Activated naive CD4-positive, alpha-beta T cell treated with Interleukin-2 at 50 U/mL for 16 hours (primary cell): ENCODE measurements around the gene MORN1.

ENCODE experiments used
- DNase-seq: peaks from one replicate; pipeline ENCODE4 v3.0.0-alpha.2; 2020

The MORN1 gene

GRCh38 chr1:2404142-2404889 is 13.0 kb upstream of the MORN1 start:
- no peak for DNase-seq

DNA sequence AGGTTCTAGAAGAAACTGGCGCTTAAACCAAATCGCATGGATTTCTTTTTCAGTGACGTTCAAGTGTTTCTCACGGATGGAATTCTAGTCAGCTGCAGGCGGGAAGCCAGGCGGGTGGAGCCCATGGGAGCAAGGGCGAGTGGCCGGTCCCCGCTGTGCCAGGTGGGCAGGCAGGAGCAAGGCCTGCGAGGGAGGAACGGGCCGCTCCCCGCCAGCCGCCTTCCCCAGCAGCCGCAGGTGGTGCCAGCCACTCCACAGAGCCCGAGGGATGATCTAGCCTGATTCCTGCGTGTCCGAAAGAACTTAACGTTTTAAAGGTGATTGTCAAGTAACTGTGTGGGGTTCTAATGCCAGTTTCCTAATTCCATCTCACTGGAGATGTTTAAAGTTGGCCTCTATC is 11.9 kb upstream of the MORN1 start:
- no peak for DNase-seq

GRCh38 chr1:2402420-2402819 is 11.1 kb upstream of the MORN1 start:
- no peak for DNase-seq

DNA sequence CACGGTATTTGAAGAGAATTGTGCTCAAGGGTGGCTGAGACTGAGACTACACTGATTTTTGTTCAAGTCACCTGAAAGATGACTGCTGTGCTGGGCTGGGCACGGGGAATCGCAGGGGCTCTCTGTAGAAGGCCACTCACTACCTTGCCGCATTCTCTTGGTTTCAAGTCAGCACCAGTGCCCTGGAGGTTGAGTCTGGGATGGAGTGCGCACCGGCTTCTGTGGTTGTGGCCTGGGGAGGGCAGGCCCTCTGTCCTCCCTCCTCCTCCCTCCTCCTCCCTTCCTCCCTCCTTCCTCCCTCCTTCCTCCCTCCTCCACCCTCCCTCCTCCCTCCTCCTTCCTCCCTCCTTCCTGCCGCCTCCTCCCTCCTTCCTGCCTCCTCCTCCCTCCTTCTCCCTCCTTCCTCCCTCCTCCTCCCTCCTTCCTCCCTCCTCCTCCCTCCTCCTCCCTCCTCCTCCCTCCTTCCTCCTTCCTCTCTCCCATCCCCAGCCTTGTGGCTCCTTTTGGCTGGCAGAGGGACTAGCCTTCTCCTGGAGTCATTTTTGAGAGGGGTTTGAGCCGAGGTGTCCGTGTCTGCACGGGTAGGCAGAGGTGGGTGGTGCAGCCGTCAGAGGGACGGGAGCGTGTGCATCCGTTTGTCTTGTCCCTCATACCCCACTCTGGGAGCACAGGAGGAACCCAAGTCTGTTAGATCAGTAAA is 9.7 kb upstream of the MORN1 start:
- no peak for DNase-seq

DNA sequence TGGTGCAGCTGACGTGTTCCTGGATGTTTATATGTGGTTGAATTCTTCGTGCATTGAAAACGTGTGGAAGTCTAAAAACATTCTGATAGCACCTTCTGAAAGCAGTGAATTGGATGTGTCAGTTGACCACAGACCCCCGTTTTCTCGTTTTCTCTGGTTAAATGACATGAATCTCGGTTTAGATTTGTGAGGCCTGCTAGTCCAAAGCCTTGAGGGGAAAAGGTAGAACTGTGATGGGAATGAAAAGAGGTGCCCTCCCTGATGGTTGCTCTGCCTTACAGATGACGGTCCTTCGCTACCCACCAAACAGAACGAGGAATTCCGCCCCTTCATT is 9.2 kb upstream of the MORN1 start:
- no peak for DNase-seq

DNA sequence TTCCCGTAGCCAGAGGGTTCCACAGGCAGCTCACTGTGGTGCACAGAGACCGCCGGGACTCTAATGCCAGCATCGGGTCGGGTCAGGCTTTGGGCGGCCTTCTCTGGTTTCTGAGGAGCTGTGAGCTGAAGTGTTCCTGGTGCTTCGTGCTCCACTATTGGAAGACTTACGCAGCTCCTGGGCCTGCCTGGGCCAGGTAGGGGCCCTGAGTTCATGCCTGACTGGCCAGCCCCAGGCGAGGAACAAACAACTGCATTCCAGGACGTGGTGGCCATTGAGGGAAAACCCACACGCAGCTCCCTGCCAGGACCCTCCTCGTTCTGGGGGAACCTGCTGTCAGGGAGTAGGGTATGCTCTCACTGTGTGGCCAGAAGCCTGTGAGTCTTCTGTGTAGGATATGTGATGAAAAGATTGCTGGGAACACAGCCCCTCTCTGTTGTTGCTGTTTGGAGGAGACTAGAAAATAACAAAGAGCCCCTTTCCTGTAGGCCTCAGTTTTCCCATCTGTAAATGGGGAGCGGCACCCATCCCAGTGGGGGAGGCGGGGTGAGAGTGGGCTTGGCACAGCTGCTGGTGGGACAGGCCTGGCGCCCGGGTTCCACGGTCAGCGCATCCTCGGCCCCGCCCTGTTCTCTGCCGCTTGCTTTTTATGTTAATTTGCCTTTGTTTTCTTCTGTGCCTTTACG is 8.7 kb upstream of the MORN1 start:
- DNase-seq, result no peak

DNA sequence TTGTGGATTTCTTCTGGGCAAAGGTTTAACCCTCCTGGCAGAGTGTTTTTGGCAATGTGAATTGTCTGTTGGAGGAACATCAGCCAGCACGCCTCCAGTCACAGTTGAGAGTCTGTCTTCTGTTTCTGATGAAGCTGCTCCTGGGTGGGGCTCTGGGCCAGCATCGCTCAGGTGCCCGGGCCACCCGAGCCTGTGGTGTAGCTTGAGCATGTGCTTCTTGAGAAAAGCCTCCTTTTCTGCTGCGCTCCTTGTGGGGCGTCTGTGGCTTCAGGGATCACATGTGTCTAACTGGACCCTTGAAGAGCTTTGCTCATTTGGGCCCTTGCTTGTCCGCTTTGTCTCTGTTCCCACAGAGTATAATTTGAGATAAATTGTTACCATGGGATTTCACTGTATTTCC is 7.5 kb upstream of the MORN1 start:
- DNase-seq, result no peak

DNA sequence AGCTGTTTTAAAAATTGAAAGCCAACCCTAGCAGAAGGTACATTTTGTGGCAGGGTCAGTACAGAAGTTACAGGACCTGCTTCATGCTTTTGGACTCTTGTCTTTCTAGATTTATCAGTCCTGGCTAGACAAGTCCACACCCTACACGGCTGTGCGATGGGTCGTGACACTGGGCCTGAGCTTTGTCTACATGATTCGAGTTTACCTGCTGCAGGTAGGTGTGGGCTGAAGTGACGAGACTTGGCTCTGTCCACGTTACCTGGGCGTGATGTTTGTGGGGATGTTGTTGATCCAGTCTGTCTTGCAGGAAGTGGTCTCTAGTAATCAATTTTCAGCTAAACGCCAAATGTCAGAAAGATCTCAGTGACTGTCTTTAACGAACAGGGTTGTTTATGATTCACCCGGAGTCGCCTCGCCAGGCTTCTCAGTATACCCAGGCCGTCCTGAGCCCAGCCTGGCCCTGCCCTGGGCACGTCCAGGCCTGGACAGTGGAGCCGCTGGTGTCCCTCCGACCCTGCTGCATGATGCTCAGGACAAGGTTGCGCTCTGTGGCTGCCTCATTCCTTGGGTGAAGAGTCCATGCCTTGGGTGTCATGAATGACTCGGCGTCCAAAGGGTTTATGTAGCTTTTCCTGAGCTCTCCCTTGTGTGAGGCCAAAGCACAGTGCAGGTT is 5.8 kb upstream of the MORN1 start:
- DNase-seq, result no peak

GRCh38 chr1:2396476-2396875 is 5.1 kb upstream of the MORN1 start:
- no peak for DNase-seq

DNA sequence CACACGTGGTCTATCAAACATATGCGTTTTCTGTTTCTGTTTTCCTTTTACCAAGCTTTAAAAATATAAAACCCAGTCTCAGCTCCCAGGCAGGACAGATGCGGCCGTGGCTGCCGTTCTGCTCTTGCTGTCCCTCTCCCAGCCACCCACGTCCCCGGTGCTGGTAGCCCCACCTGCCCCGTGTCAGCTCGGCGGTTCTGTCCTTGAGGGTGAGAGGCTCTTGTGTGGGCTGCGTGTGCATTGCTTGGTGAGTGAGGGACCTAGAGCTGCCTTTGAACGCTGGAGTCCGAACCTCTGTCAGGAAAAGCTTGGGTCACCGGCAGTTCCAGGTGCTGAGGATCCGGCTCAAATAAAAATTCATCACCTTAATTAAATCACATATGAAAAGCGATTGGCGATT is 4.7 kb upstream of the MORN1 start:
- no peak for DNase-seq

GRCh38 chr1:2395245-2395644 is 3.9 kb upstream of the MORN1 start:
- no peak for DNase-seq

GRCh38 chr1:2394761-2395160 is 3.4 kb upstream of the MORN1 start:
- DNase-seq, result no peak

DNA sequence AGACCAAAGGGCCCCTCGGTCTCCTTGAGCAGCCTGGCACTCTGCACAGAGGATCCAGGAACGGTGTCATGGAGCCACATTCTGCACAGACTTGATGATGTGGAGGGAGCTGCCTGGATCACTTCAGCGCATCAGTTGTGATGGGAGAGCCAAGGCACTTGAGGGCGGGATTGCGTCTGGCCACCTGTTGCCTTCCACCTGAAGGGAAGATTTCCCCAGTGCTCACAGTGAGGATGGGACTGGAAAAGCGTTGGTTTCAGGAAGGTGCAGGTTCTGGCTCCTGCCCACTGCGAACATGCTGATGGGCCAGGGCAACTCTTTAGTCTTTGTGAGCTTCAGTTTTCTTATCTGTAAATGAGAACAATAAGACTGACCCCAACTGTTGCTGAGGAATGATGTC is 2.9 kb upstream of the MORN1 start:
- no peak for DNase-seq

GRCh38 chr1:2393471-2393877 is 2.1 kb upstream of the MORN1 start:
- DNase-seq, result no peak

DNA sequence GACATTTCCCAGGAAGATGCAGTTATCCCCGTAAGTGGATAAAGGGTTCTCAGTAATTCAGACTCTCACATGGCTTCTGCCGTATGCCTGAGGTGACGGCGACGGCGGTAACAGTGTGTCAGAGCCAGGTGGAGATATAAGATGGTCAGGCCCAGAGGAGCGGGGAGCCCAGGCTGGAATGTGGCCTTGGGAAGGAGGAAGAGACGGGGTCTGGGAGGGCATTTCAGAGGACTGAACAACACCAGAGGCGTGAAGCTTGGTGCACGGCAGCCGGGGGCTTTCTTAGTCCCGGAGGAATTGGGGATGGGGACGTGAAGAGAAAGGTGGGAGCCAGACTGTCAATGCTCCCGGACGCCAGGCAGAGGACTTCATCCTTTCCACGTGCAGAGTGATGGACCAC is 1.3 kb upstream of the MORN1 start:
- DNase-seq, result no peak

- DNase-seq, result no peak
Observed at GRCh38 chr1:2391931-2392509, 666 bp upstream of the MORN1 start.

DNA sequence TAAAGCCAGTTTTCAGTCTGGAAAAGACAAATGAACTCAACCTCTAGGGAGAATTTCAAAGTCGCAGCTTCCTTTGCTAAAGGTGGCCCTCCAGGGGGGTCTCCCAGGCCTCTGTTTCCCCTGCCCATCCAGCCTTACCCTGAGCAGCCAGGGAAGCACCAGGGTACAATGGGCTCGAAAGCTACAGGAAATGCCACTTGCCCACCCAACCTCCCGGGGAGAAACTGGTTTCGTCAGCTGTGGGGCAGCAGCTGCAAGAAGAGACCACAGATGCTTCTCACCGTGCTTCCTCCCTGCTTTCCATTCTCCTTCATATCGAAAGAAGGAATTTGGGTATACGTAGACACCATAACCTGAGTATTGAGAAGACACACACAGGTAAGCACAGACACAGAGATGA is 1.7 kb downstream of the MORN1 start:
- DNase-seq, result no peak

- DNase-seq, result no peak
Observed at GRCh38 chr1:2388004-2388913, 3.1 kb downstream of the MORN1 start.

DNA sequence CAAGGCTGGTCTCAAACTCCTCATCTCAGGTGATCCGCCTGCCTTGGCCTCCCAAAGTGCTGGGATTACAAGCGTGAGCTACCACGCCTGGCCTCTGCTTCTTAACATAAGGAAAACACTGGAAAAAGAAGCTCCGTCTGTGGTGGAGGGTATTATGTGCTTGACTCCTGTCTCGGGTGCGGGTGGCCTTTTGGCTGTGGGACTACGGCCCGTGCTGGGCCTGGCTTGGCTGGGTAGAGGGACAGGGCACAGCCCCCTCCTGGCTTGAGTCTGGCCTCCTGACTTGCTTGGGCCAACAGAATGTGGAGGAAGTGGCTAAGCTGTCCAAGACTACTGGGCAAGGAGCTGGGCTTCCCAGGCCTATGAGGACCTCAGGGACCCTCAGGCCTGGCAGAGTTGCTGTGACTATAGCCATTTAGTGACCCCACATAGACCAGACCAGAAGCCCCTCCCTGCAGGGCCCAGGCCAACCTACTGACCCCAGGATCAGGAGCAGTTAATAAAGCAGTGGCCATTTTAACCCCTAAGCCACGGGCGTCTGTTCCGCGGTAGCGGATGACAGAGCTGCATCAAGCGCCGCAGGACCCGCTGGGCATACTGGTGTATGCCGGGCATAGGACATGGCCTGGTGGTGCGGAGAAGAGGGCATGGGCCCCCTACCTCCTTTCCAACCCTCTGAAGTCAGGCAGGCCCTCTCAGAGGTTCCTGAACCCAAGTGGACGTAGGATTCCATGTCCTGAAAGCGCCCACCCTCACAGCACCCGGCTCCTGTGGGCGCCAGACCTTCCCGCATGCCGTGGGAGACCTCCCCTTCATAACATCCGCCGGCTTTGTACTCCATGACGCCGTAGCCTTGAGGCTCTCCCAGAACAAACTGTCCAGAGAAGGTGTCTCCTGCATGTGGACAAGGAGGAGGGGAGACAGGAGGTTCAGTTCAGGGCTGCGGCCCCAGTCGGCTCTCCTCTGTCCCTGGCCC is 4.4 kb downstream of the MORN1 start:
- no peak for DNase-seq

DNA sequence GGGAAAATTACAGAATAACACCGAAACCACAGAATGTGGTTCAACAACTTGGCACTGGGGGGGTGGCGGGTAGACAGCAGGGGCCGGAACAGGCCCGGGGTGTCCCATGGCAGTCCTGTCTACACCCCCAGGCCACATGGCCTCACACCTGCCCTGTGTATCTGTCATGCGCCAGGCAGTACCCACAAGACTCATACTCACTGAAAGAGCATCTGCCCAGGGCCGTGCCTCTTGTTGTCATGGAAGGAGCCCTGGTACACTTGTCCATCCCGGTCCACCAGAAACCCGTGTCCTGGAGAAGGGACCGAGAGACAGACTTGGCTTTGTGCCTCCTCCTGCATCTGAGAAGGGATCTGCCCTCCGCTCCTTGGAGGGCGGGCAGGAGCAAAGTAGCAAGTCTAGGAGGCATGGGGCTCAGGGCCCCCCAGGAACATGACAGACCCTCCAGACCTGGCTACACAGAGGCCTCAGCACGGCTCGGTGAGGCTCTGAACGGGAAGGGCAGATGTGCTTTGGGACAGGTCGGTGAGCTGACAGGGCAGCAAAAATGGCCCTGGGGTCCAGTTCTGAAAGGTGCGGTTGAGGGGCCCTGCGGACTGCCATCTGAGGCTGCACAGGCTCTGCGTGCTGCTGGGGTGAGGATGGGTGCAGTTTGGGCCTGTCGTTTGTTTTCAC is 5.6 kb downstream of the MORN1 start:
- no peak for DNase-seq
